ENCODE data around the gene LRRIQ1.
A peak's percentile ranks its signal among the peaks of the same experiment; 100 is the strongest.

Gene LRRIQ1

GRCh38 chr12:85029456-85029855 lies 6.7 kb upstream of the LRRIQ1 start:
- Histone ChIP-seq H3K36me3 (replicated peaks; ENCODE audit: insufficient read depth, low read length) (no peaks in the 10 kb centered on the region), H4K20me1 (ENCODE audit: insufficient read depth, low read length) (no peaks in the 10 kb centered on the region), H3K9ac (ENCODE audit: low read length) (no peak overlapping the region), H3K79me2 (ENCODE audit: low read length) (no peaks in the 10 kb centered on the region), H3K4me3 (ENCODE audit: low read length) (no peak overlapping the region), H3K4me2 (ENCODE audit: low read depth, low read length) (no peak overlapping the region), H3K27ac (ENCODE audit: low read length) (no peak overlapping the region), H3K9me3 (replicated peaks; ENCODE audit: insufficient read depth, low read length) (no peaks in the 10 kb centered on the region), H3K27me3 (replicated peaks; ENCODE audit: insufficient read depth, low read length) (no peaks in the 10 kb centered on the region), H3K4me1 (ENCODE audit: low read length) (no peaks in the 10 kb centered on the region), H2AFZ (ENCODE audit: low read length) (no peak overlapping the region), H3F3A (ENCODE audit: insufficient read depth, low read length) (no peaks in the 10 kb centered on the region), H3K9me2 (replicated peaks; ENCODE audit: insufficient read depth, low read length) (no peaks in the 10 kb centered on the region)
- TF ChIP-seq EZH2 (optimal IDR thresholded peaks at IDR 0.05; ENCODE audit: low read depth, low read length) (no peak), CTCF (IDR thresholded peaks at IDR 0.05; ENCODE audit: low read length) (peak; percentile 47)
- DNase-seq, result peak; percentile 57

- H3K4me3 ChIP-seq (ENCODE audit: low read length), result peak overlapping the region; percentile 67
- H3K4me1 ChIP-seq (ENCODE audit: low read length), result peaks cover 3% of the 10 kb centered on the region; the same call in 1 of the 2 replicates
- H3K9ac ChIP-seq (ENCODE audit: low read length), result peak overlapping the region; percentile 59
- H3K4me2 ChIP-seq (ENCODE audit: low read depth, low read length), result peak overlapping the region; percentile 88
- TF ChIP-seq EZH2phosphoT487 (IDR thresholded peaks at IDR 0.05; ENCODE audit: low read length) (no peak), CTCF (IDR thresholded peaks at IDR 0.05; ENCODE audit: low read length) (no peak), EZH2 (optimal IDR thresholded peaks at IDR 0.05; ENCODE audit: low read depth, low read length) (no peak)
- no peaks in the 10 kb centered on the region for H3K79me2 ChIP-seq (ENCODE audit: low read length)
- H3K27ac ChIP-seq (ENCODE audit: low read length), result peak overlapping the region; percentile 4; the same call in 1 of the 2 replicates
- no peaks in the 10 kb centered on the region for H3K9me3 ChIP-seq (replicated peaks; ENCODE audit: insufficient read depth, low read length)
- H4K20me1 ChIP-seq (ENCODE audit: insufficient read depth, low read length), result no peaks in the 10 kb centered on the region
- 0 out of 2 replicates have a peak, but pooled peaks cover 3% of the 10 kb centered on the region for H3K27me3 ChIP-seq (replicated peaks; ENCODE audit: insufficient read depth, low read length)
- no peaks in the 10 kb centered on the region for H3K36me3 ChIP-seq (replicated peaks; ENCODE audit: insufficient read depth, low read length)
- H2AFZ ChIP-seq (ENCODE audit: low read length), result peak overlapping the region; percentile 61
- H3F3A ChIP-seq (ENCODE audit: insufficient read depth, low read length), result no peaks in the 10 kb centered on the region
- DNase-seq, result no peak
- H3K9me2 ChIP-seq (replicated peaks; ENCODE audit: insufficient read depth, low read length), result no peaks in the 10 kb centered on the region
Observed at GRCh38 chr12:85036733-85037132, 582 bp downstream of the LRRIQ1 start.

GRCh38 chr12:85041395-85041794 lies 5.2 kb downstream of the LRRIQ1 start:
- 0 out of 2 replicates have a peak, but pooled peaks cover 3% of the 10 kb centered on the region for H3K27me3 ChIP-seq (replicated peaks; ENCODE audit: insufficient read depth, low read length)
- no peak overlapping the region for H3K4me3 ChIP-seq (ENCODE audit: low read length)
- TF ChIP-seq CTCF (IDR thresholded peaks at IDR 0.05; ENCODE audit: low read length) (no peak), EZH2 (optimal IDR thresholded peaks at IDR 0.05; ENCODE audit: low read depth, low read length) (no peak), EZH2phosphoT487 (IDR thresholded peaks at IDR 0.05; ENCODE audit: low read length) (no peak)
- no peaks in the 10 kb centered on the region for H3K9me3 ChIP-seq (replicated peaks; ENCODE audit: insufficient read depth, low read length)
- no peak overlapping the region for H3K27ac ChIP-seq (ENCODE audit: low read length)
- no peaks in the 10 kb centered on the region for H3K9me2 ChIP-seq (replicated peaks; ENCODE audit: insufficient read depth, low read length)
- no peak overlapping the region for H2AFZ ChIP-seq (ENCODE audit: low read length)
- no peak overlapping the region for H3K4me2 ChIP-seq (ENCODE audit: low read depth, low read length)
- no peaks in the 10 kb centered on the region for H3F3A ChIP-seq (ENCODE audit: insufficient read depth, low read length)
- DNase-seq, result no peak
- H3K79me2 ChIP-seq (ENCODE audit: low read length), result no peaks in the 10 kb centered on the region
- no peaks in the 10 kb centered on the region for H4K20me1 ChIP-seq (ENCODE audit: insufficient read depth, low read length)
- no peaks in the 10 kb centered on the region for H3K4me1 ChIP-seq (ENCODE audit: low read length)
- H3K36me3 ChIP-seq (replicated peaks; ENCODE audit: insufficient read depth, low read length), result no peaks in the 10 kb centered on the region
- H3K9ac ChIP-seq (ENCODE audit: low read length), result no peak overlapping the region
